Esophagus mucosa (tissue), 1 donor: ENCODE data around the gene GZMM. TPM values are rescaled to one million over a fixed set of nuclear protein-coding genes. Genes with fewer than 3 reads are reported as not detected.
A peak's percentile ranks its signal among the peaks of the same experiment; 100 is the strongest.

ENCODE experiments used
- ATAC-seq: fragments of 200-7000 bp; cut with Tn5 transposase; one replicate; pipeline ENCODE4 v1.9.1; 2020
- total RNA-seq: library from RNA; stranded (reverse); gene quantifications from one replicate; pipeline ENCODE4 v1.2.4, GENCODE V29; 2023
- donor health status: DM: yes; HTN: yes; CAD: no.

GZMM gene
- total RNA-seq, 1 donor from 2014 or later = not detected

DNA sequence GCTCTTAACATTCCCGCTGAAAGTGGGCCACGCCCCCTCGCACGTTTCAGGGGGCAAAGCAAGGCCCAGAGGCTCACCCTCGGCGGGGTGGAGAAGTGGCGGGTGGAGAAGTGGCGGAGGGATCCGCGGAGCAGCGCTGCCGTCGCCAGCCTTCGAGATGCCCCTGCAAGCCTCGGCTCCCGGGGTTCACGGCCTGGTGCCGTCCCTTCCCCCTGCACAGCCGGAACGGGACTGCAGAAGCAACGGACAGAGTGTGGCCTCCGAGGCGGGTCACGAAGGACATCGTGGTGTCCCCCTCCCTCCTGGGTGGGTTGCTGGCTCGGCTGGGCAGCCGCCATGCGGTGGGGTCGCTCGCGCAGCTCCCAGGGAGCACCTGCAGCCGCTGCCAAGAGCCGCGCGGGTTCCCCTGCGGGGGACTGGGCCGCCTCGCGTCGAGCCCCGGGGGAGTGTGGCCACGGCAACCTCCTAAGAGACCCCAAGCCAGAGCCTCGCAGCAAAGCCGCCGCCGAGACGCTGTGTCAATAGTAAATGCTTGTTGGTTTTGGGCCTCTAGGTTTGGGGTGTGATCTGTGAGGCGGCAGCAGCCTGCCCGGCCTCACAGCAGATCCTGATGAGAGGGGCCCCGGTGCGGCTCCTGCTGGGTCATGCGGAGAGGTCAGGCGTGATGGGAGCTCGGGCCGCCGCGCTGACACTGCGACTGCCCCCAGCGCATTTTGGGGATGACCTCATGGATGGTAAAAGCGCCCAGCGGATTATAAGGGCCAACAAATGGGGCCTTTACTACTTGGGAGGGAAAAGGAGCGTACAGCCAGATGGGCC is 31.1 kb upstream of the GZMM start:
- no peak for ATAC-seq

DNA sequence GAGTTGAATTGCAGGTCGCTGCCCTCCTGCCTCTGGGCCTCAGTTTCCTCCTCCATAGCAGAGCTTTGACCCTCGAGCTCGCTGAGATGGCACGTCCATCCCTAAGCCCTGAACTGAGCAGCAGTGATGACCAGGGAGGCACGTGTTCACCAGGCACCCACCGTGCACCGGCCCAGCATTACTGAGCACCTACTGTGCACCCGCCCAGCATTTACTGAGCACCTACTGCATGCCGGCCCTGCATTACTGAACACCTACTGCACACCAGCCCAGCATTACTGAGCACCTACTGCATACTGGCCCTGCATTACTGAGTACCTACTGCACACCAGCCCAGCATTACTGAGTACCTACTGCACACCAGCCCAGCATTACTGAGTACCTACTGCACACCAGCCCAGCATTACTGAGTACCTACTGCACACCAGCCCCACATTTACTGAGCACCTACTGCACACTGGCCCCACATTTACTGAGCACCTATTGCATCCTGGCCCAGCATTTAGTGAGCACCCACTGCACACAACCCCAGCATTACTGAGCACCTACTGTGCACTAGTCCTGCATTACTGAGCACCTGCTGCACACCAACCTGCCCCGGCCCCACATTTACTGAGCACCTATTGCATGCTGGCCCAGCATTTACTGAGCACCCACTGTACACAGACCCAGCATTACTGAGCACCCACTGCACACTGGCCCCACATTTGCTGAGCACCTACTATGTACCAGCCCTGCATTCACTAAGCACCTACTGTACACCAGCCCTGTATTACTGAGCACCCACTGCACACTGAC is 30.3 kb upstream of the GZMM start:
- ATAC-seq = no peak

DNA sequence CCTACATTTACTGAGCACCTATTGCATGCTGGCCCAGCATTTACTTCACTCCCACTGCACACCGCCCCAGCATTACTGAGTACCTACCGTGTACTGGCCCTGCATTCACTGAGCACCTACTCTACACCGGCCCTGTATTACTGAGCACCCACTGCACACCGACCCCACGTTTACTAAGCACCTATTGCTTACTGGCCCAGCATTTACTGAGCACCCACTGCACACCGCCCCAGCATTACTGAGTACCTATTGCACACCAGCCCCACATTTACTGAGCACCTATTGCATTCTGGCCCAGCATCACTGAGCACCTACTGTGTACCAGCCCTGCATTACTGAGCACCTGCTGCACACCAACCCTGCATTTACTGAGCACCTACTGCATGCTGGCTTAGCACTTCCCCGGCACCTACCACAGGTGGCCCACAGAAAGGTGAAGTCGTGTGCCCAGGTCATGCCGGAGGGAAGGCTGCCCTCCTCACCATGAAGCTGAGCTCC is 29.6 kb upstream of the GZMM start:
- no peak for ATAC-seq

DNA sequence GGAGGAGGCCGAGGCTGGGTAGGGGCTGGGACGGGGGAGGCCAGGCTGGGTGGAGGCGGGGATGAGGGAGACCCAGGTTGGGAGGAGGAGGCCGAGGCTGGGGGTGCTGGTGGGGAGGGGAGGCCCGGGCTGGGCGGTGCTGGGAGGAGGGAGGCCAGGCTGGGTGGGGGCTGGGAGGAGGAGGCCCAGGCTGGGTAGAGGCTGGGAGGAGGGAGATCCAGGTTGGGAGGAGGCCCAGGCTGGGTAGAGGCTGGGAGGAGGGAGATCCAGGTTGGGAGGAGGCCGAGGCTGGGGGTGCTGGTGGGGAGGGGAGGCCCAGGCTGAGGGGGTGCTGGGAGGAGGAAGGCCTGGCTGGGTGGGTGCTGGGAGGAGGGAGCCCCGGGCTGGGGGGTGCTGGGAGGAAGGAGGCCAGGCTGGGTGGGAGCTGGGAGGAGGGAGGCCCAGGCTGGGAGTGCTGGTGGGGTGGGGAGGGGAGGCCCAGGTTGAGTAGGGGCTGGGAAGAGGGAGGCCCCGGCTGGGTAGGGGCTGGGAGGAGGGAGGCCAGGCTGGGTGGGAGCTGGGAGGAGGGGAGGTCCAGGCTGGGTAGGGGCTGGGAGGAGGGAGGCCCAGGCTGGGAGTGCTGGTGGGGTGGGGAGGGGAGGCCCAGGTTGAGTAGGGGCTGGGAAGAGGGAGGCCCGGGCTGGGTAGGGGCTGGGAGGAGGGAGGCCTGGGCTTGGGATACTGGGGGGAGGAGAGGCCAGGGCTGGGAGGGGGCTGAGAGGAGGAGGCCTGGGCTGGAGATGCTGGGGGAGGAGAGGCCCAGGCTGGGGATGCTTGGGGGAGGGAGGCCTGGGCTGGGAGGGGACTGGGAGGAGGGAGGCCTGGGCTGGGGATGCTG is 25.9 kb upstream of the GZMM start:
- peak; percentile 8 for ATAC-seq

DNA sequence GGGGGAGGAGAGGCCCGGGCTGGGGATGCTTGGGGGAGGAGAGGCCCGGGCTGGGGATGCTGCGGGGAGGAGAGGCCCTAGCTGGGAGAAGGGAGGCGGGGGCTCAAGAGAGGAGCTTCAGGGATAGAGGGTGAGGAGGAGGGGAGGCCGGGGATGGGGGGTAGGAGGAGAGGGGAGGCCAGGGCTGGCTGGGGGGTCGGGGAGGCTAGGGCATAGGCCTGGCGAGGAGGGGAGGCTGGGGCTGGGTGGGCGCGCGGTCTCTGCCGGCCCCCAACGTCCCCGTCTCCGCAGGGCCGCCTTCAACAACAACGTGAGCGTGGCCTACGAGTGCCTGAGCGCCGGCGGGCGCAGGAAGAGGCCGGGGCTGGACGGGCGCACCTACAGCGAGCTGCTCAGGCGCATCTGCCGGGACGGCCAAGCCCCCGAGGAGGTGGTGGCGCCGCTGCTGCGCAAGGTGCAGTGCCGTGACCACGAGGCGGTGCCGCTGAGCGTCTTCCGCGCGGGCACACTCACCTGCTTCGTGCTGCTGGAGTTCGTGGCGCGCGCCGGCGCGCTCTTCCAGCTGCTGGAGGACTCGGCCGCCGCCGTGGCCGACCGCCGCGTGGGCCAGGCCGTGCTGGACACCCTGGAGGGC is 25.1 kb upstream of the GZMM start:
- ATAC-seq = peak; percentile 14

DNA sequence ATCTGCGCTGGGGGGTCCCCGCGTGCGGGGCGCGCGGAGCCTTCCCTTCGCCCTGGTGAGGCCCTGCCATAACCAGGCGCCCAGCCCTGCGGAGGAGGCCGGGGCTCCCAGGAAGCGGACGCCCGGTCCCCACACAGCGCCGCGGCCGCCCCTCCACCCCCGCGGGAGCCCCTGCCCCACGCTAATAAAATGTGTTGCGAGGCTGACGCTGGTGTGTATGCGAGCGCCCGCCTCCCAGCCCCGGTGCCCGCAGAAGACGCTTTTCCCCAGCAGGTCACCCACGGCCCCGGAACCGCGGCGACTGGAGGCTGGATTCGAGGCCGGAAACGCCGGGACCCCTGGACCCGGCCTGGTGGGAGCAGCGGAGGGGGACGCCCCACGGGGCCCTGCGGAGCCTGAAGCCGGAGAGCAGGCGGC is 24.4 kb upstream of the GZMM start:
- peak; percentile 3 for ATAC-seq

DNA sequence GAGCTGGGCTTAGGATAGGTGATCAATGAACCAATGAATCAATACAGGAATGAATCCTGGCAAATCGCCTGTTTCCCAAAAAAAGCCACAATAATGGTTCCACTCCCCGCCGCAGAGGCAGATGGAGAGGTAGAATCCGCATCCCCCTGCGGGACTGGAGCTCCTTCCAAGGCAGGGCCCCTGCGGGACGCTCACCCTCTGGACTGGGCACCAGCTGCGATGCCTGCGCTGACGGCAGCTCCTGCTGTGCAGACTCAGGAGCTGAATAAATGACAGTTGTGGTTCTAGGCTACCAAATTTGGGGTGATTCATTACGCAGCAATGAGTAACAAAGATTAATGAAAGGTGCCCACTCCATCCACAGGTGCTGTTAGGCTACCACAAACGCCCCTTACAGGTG is 21.1 kb upstream of the GZMM start:
- no peak for ATAC-seq

DNA sequence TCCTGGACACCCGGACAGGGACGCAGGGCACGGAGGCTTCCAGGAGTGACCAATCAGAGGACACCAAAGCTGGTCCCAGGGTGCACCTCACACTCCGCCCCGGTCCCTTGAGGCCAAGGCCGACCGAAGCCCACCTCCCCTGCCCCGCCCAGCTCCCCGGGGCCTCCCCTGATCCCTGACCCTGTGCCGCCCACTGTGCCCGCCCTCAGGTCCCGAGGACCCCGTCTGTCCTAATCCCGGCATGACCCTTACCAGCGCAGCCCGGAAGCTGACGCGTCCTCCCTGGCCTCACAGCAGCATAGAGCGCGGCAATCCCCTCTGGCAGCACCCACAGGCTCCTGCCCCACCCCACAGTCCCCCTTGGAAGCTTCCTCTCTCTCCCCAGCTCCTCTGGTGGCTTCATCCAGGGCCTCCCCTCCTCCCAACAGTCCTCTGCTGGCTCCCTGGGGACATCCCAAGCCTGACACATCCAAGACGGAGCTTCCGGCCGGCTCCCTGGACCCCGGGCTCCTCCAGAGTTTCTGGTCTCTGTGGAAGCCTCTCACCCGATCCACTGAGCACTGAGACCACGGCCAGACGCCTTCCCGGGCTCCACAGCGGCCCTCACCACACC is 19.7 kb upstream of the GZMM start:
- ATAC-seq = peak; percentile 29

DNA sequence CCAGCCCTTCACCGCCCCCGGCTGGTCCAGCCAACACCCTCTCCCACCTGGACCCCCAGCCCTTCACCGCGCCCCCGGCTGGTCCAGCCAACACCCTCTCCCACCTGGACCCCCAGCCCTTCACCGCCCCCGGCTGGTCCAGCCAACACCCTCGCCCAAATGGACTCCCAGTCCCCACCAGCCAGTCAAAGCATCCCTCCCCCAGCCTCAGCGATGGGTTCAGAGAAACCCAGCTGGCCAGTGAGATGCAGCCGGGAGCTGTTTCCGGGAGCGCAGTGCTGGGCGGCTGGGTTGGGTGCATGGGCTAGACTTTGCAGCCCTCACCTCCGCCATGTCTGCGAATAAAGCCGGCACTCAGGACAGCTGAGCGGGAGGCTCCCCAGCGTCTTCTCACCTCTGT is 18.8 kb upstream of the GZMM start:
- peak; percentile 8 for ATAC-seq

DNA sequence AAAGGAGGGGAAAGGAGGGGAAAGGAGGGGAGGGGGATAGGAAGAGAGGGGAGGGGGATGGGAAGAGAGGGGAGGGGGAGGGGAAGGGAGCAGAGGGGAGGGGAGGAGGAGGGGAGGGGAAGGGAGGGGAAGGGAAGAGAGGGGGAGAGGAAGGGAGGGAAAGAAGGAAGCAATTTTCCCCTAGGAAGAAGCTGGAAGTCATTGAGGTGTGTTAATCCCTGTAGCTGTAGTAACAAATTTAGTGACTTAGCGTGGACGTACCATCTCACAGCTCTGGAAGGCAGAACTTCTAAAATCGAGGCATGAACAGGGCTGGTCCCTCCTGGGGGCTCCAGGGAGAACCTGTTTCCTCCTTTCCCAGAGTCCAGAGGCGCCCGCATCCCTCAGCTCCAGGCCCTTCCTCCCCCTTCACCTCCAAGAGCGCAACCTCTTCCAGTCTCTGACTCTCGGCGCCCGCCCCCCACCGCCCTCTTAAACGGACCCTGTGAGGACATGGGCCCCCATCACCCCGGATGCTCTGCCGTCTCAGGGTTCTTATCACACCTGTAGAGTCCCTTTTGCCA is 17.9 kb upstream of the GZMM start:
- no peak for ATAC-seq

DNA sequence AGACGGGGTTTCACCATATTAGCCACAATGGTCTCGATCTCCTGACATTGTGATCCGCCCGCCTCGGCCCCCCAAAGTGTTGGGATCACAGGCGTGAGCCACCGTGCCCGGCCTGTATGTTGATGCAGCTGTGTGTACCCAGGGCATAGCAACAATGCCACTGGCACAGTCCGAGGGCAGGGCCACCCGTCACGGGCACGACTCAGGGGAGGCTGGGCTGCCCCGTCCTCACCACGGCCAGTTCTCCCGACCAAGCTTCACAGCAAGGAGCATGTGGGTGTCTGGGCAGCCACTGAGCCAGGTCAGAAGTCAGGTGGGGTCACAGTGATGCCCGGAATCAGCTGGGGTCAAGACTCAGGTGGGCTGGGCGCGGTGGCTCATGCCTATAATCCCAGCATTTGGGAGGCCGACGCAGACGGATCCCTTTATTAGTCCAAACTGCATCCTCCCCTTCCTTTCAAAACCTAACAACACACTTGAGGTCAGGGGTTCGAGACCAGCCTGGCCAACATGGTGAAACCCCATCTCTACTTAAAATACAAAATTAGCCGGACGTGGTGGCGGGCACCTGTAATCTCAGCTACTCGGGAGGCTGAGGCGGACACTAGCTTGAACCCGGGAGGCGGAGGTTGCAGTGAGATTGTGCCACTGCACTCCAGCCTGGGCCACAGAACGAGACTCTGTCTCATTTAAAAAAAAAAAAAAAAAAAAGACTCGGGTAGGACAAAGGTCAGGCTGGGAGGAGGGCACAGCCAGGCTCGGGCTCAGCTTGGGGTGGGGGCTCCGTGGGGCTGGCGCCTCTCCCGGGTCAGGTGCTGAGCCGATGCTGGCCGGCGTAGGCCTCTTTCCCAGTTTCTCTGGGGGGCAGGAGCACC is 13.5 kb upstream of the GZMM start:
- no peak for ATAC-seq

DNA sequence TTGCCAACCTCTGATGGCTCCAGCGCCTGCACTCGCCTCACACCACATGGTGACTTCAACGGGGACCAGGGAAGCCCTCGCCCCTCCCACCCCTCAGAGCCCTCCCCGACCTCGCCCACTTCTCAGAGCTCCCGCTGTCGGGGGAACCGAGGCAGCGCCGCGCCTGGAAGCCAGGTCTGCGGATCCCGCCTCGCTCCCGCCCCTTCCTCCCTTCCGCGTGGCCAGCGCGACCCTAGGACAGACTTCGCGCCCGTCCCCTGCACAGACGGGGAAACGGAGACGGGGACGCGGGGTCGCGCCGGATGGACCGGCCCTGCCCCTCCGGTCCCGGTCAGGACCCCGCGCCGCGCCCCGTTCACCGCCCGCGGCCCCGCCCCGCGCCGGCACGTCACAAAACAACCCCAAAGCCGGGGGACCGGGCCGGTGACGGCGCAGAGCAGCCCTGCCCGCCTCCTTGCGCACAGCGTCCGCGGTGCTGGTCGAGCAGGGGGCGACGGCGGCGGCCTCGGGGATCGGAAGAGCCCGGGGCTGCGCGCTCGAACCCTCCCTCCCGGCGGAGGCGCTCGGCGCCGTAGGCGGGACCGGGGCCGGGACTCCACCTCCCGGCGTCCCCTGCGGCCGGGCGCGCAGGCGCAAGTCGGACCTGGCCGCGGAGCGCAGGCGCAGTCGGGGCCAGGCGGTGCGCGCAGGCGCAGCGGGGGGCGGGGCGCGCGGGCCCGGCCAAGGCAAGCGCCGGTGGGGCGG is 12.7 kb upstream of the GZMM start:
- ATAC-seq = peak; percentile 82

DNA sequence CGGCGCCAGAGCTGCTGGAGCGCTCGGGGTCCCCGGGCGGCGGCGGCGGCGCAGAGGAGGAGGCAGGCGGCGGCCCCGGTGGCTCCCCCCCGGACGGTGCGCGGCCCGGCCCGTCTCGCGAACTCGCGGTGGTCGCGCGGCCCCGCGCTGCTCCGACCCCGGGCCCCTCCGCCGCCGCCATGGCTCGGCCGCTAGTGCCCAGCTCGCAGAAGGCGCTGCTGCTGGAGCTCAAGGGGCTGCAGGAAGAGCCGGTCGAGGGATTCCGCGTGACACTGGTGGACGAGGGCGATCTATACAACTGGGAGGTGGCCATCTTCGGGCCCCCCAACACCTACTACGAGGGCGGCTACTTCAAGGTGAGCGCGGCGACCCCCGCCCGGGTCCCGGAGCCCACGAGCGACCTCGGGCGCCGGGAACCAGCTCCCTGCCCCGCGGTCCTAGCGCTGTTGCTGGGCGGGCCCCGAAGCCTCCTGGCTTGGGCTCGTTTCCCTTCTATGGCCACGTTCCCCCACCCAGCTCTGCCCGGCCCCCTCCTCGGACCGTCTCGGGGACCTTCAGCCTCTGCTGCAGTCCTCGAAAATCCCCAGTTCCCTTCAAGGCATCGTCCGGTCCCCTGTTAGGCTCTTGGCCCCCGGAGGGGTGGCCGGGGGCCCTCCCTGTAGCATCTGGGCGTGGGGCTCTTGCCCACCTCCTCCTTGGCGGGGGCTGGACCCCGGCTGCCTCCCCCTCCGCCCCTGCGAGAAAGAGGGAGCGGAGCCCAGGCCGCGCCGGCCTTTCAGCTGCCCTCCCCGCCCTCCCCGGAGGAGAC is 11.9 kb upstream of the GZMM start, which contains the start of gene CDC34:
Gene CDC34, plus strand, starts transcription at position 8 of the 808 bp plus-strand sequence. Its CDS starts 172 bp downstream, at position 180.
- ATAC-seq = no peak

DNA sequence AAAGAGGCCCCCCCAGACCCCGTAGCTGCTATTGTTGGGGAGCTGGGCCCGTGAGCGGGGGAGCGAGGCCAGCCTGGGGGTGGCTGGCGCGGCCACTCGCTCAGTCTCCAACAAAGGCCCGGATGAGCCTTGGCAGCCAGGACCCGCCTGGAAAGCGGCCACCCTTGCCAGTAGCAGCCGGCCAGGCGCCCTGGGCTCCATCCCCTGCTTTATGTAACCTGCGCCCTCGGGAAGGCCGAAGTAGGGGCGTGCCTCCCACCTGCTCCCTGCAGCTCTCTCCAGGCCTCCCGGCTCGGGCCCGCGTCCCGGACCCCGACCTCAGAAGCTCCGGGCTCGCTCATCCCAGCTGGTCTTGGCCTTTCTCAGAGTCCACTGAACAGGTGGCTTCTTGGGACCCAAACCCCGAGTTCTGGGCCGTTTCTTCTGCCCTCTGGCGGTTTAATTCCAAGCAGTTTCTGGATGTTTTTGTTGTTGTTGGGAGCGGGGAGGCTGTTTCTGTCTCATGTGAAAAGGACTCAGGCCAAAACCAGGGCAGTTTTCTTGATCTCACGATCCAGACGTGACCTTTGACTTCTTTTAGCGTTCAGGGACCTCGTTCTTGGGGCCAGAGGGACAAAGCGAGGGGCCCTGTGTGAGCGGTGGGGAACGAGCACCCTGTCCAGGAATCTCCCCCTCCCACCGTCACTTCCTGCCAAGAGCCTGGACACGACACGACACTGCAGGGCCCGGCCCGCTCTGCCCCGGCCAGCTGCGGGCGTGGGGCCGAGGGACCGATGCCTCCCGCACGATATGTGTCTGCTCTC is 11.1 kb upstream of the GZMM start:
- peak; percentile 0 for ATAC-seq

DNA sequence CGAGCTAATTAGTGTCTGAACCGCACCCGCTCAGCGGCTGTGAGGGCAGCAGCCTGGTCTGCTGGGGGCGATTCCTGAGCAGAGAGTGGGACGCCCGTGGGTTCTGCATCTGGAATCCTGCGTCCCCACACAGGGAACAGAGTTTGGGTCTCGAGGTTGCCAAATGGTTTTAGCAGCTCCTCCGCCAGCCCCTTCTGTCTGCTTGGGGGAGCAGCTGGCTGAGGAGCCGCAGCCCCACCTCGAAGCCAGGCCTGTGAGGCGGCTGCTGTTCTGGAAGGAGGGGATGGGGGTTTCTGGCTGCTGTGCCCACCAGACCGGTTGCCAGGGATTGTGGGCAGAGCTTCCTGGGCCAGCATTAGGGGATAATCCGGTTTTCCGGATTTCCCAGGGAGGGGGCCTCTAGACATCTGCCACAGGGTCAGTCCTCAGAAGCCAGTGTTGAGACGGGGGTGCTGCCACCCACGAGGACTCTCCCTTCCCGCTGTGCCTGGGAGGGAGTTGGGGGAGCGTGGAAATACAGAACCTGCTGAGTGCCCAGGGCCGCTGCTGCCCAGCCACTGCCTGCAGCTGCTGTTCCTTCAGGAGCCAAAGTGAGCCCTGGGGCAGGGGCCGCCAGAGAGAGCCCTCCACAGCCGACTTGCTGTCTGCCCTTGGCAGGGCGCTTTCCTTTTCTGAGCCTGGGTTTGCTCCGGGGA is 10.3 kb upstream of the GZMM start:
- ATAC-seq = no peak

DNA sequence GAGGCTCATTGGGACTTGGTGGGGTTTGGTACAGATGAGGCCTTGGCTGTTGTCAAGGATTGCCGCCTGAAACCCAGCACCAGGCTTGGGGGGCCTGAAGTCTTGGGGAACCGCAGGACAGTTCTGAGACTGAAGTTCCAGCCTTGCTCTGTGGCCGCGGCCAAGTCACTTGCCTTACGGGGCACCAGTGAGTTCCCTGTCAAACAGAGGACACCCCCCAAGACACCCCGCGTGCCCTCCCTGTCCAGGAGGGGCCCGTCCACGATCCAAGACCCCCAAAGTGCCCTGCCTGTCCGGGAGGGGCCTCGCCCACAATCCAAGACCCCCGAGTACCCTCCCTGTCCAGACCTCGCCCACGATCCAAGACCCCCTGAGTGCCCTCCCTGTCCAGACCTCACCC is 9.8 kb upstream of the GZMM start:
- no peak for ATAC-seq
